HCT116 (cell line): ENCODE results near the gene RNF112. TPM values are rescaled to one million over a fixed set of nuclear protein-coding genes. Genes with fewer than 3 reads are reported as not detected.

Experiments
- ATAC-seq: fragments of 200-7000 bp; cut with Tn5 transposase; 2 replicates; pipeline ENCODE4 v1.9.1; 2020; ENCODE audit warnings: mild to moderate bottlenecking, moderate library complexity
- BruUV-seq: library from RNA; stranded (reverse); fragments of 400-500 nt; replicated peaks from 2 replicates; lab custom pipeline; 2021; lab: Mats Ljungman, UMichigan
- CTCF ChIA-PET: fragments of 300-600 bp; sonication (Branson Sonifier 250); formaldehyde crosslinking; loops from one replicate; lab custom pipeline; 2021; ENCODE audit warnings: antibody characterized with exemption; lab: Charles Lee
- POLR2A ChIA-PET: fragments of 300-600, 350-600 bp; sonication (Branson Sonifier 250); formaldehyde crosslinking; loops from one replicate; lab custom pipeline; 2021; ENCODE audit warnings: antibody characterized with exemption; lab: Charles Lee
- RAD21 ChIA-PET, 2 experiments: fragments of 300-600 bp; sonication (Branson Sonifier 250); formaldehyde crosslinking; loops; one replicate each; lab custom pipeline; 2023; ENCODE audit warnings: low total read pairs in 2 of 2; ENCODE audit not compliant: uncharacterized antibody in 2 of 2, unreplicated experiment in 2 of 2, low non-redundant PET in 1 of 2; lab: Charles Lee
- DNase-seq: peaks from one replicate; pipeline ENCODE4 v3.0.0-alpha.2; 2010; ENCODE audit warnings: low read depth, low spot score
- H2AFZ ChIP-seq: fragments of 200-600 bp; shearing (Covaris generic), sonication (generic); 2 replicates; pipeline ENCODE4 v1.6.1; 2017; ENCODE audit warnings: low read depth, mixed run types, mixed read lengths, antibody characterized with exemption, low read length; ENCODE audit not compliant: poor library complexity, severe bottlenecking
- H3K27ac ChIP-seq: 2 replicates; pipeline ENCODE4 v1.5.1; 2012; ENCODE audit warnings: low read depth, low read length
- H3K27me3 ChIP-seq: fragments of 200-600 bp; sonication (generic); 2 replicates; pipeline ENCODE4 v1.6.1; 2016; ENCODE audit warnings: mixed run types, low read length, mixed read lengths; ENCODE audit not compliant: insufficient read depth
- H3K36me3 ChIP-seq, 2 experiments: fragments of 200-500 bp in 1 of 2; fragments of 200-600 bp in 1 of 2; sonication (Bioruptor generic) in 1 of 2; sonication (generic) in 1 of 2; 2 replicates each; pipeline versions ENCODE4 v1.5.1 to v1.6.1; 2014 to 2016; ENCODE audit warnings: low read length in 2 of 2, inconsistent platforms in 1 of 2, mixed read lengths in 1 of 2, mixed run types in 1 of 2; ENCODE audit not compliant: insufficient read depth in 2 of 2, control insufficient read depth in 1 of 2
- H3K4me1 ChIP-seq, 2 experiments: fragments of 200-600 bp in 1 of 2; sonication (generic) in 1 of 2; 2 replicates each; pipeline versions ENCODE4 v1.5.1 to v1.6.1; 2012 to 2017; ENCODE audit warnings: low read length in 2 of 2, inconsistent platforms in 1 of 2, mild to moderate bottlenecking in 1 of 2, mixed read lengths in 1 of 2, mixed run types in 1 of 2, moderate library complexity in 1 of 2; ENCODE audit not compliant: insufficient read depth in 2 of 2, control insufficient read depth in 1 of 2
- H3K4me2 ChIP-seq: fragments of 200-600 bp; sonication (generic); 2 replicates; pipeline ENCODE4 v1.6.1; 2017; ENCODE audit warnings: mixed run types, low read length, mixed read lengths
- H3K4me3 ChIP-seq, 2 experiments: fragments of 200-600 bp in 1 of 2; sonication (generic) in 1 of 2; replicated peaks in 1 of 2; 2 replicates each; pipeline ENCODE4 v1.5.1; 2011 to 2016; ENCODE audit warnings: low read length in 2 of 2, control low read depth in 1 of 2, low read depth in 1 of 2, mild to moderate bottlenecking in 1 of 2, mixed read lengths in 1 of 2, mixed run types in 1 of 2
- H3K79me2 ChIP-seq: fragments of 200-600 bp; sonication (generic); 2 replicates; pipeline ENCODE4 v1.6.1; 2017; ENCODE audit warnings: mild to moderate bottlenecking, mixed run types, low read length, moderate library complexity, mixed read lengths; ENCODE audit not compliant: insufficient read depth
- H3K9ac ChIP-seq: fragments of 200-600 bp; sonication (generic); 2 replicates; pipeline ENCODE4 v1.6.1; 2016; ENCODE audit warnings: low read length, mixed read lengths
- H3K9me2 ChIP-seq: fragments of 200-600 bp; sonication (generic), shearing (Covaris generic); 2 replicates; pipeline ENCODE4 v1.6.1; 2017; ENCODE audit warnings: mixed run types, mild to moderate bottlenecking, moderate library complexity; ENCODE audit not compliant: insufficient read depth
- H3K9me3 ChIP-seq, 2 experiments: fragments of 200-500 bp in 1 of 2; fragments of 200-600 bp in 1 of 2; sonication (Bioruptor generic) in 1 of 2; sonication (generic) in 1 of 2; 2 replicates each; pipeline ENCODE4 v1.6.1; 2014 to 2017; ENCODE audit warnings: low read length in 2 of 2, mixed read lengths in 2 of 2, inconsistent platforms in 1 of 2, low read depth in 1 of 2, mild to moderate bottlenecking in 1 of 2, mixed run types in 1 of 2, moderate library complexity in 1 of 2; ENCODE audit not compliant: control insufficient read depth in 1 of 2, insufficient read depth in 1 of 2
- H4K20me1 ChIP-seq: fragments of 200-600 bp; sonication (generic), shearing (Covaris generic); 2 replicates; pipeline ENCODE4 v1.6.1; 2017; ENCODE audit warnings: mixed run types, mild to moderate bottlenecking, moderate library complexity; ENCODE audit not compliant: insufficient read depth
- CTCF ChIP-seq, 3 experiments: fragments of 200-600 bp in 1 of 3; sonication (generic) in 1 of 3; IDR thresholded peaks in 2 of 3; conservative IDR thresholded peaks in 1 of 3; 2 replicates each; pipeline ENCODE4 v1.5.1; 2012 to 2017; ENCODE audit warnings: low read depth in 2 of 3, low read length in 2 of 3, antibody characterized with exemption in 1 of 3, borderline replicate concordance in 1 of 3, control low read depth in 1 of 3, mild to moderate bottlenecking in 1 of 3, mixed read lengths in 1 of 3, mixed run types in 1 of 3, moderate library complexity in 1 of 3; ENCODE audit not compliant: insufficient read depth in 1 of 3
- ELF1 ChIP-seq: IDR thresholded peaks from 2 replicates; pipeline ENCODE4 v1.6.1; 2012; ENCODE audit warnings: low read depth, borderline replicate concordance
- EZH2 ChIP-seq: fragments of 200-600 bp; sonication (generic); IDR thresholded peaks from 2 replicates; pipeline ENCODE4 v1.6.1; 2017; ENCODE audit warnings: antibody characterized with exemption, mixed run types
- POLR2A ChIP-seq: IDR thresholded peaks from 2 replicates; pipeline ENCODE4 v1.7.0; 2011; ENCODE audit warnings: borderline replicate concordance; ENCODE audit not compliant: insufficient read depth, insufficient read length; ENCODE audit errors: extremely low read depth
- REST ChIP-seq: IDR thresholded peaks from 2 replicates; pipeline ENCODE4 v1.6.1; 2012; ENCODE audit warnings: low read depth
- SRF ChIP-seq: IDR thresholded peaks from 2 replicates; pipeline ENCODE4 v1.6.1; 2012; ENCODE audit warnings: low read depth
- YY1 ChIP-seq: IDR thresholded peaks from 2 replicates; pipeline ENCODE4 v1.6.1; 2011; ENCODE audit warnings: low read length, low read depth, moderate library complexity, mild to moderate bottlenecking; ENCODE audit not compliant: insufficient replicate concordance; ENCODE audit errors: extremely low read depth
- ZNF274 ChIP-seq: fragments of 200-500 bp; sonication (Bioruptor generic); IDR thresholded peaks from 2 replicates; pipeline ENCODE4 v1.6.1; 2014; ENCODE audit warnings: mild to moderate bottlenecking, low read depth, low read length, inconsistent platforms
- intact Hi-C: fragments of 100-400 bp; cut with micrococcal nuclease; formaldehyde crosslinking; loops from 2 replicates; pipeline ENCODE4 v1.10.0; 2022
- total RNA-seq: library from RNA; stranded (reverse); gene quantifications from one replicate; pipeline ENCODE4 v1.2.1, GENCODE V29; 2021; ENCODE audit not compliant: unreplicated experiment

Gene RNF112
- total RNA-seq, 1 experiment from 2014 or later, result 0.98 TPM

- no TSS peak for BruUV-seq
- DNase-seq (no peak), ATAC-seq (no peak)
- no peaks in the 10 kb centered on the region for H3K79me2 ChIP-seq
- H3K9me3 ChIP-seq, result no peaks in the 10 kb centered on the region
- ChIA-PET POLR2A (no interaction called here), RAD21 (no interaction called here), CTCF (no interaction called here)
- H4K20me1 ChIP-seq, result no peaks in the 10 kb centered on the region
- TF ChIP-seq SRF (no peak), ELF1 (no peak), REST (no peak), CTCF (IDR thresholded peaks at IDR 0.05 in 2 of 3, conservative IDR thresholded peaks at IDR 0.05 in 1 of 3; ENCODE audit: borderline replicate concordance in 1 of 3, insufficient read depth in 1 of 3, low read depth in 2 of 3, low read length in 2 of 3) (no peak), ZNF274 (no peak), EZH2 (no peak), YY1 (no peak), POLR2A (no peak)
- no peak overlapping the region for H3K27ac ChIP-seq
- H3K4me1 ChIP-seq, result peaks cover 0 to 12% of the 10 kb centered on the region in 2 experiments; a peak in 2 of 4 replicates
- H3K9ac ChIP-seq, result no peak overlapping the region
- intact Hi-C loops, result no loop called here
- no peak overlapping the region for H3K4me3 ChIP-seq
- no peaks in the 10 kb centered on the region for H3K36me3 ChIP-seq
- H3K27me3 ChIP-seq, result no peaks in the 10 kb centered on the region
- no peak overlapping the region for H3K4me2 ChIP-seq
- no peaks in the 10 kb centered on the region for H3K9me2 ChIP-seq
- H2AFZ ChIP-seq, result no peak overlapping the region
Measured at GRCh38 chr17:19415311-19415710, 4.3 kb downstream of the RNF112 start.
